ENCODE measurements around the gene UBASH3B.

UBASH3B gene

GRCh38 chr11:122784325-122784955 lies 128.9 kb downstream of the UBASH3B start:
- no peak for DNase-seq (ENCODE audit: low spot score)

DNA sequence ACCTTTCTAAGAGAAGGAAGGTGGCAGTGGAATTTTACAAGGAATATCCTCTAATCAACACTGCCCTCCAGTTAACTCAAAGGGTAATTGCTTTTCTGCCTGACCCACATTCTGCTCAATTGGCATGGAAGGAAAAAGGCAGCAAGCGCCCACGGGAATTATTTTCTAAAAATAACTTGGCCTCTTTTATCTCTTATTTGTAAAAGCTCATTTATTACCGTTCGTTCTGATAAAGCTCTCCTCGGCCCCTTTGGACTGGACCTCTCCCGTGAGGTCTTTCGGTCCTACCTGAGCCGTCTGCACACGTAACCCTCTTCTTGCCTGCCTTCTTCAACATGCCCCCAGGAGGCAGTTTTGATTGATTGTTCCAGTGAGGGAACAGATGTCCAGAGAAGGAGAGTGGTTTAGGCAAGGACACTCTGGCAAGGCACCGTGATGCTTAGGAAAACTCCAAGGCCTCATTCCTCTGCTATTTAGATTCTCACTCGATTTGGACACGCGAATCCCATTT lies 129.6 kb downstream of the UBASH3B start:
- no peak for DNase-seq (ENCODE audit: low spot score)

GRCh38 chr11:122786896-122787295 lies 131.4 kb downstream of the UBASH3B start:
- DNase-seq (ENCODE audit: low spot score): no peak

DNA sequence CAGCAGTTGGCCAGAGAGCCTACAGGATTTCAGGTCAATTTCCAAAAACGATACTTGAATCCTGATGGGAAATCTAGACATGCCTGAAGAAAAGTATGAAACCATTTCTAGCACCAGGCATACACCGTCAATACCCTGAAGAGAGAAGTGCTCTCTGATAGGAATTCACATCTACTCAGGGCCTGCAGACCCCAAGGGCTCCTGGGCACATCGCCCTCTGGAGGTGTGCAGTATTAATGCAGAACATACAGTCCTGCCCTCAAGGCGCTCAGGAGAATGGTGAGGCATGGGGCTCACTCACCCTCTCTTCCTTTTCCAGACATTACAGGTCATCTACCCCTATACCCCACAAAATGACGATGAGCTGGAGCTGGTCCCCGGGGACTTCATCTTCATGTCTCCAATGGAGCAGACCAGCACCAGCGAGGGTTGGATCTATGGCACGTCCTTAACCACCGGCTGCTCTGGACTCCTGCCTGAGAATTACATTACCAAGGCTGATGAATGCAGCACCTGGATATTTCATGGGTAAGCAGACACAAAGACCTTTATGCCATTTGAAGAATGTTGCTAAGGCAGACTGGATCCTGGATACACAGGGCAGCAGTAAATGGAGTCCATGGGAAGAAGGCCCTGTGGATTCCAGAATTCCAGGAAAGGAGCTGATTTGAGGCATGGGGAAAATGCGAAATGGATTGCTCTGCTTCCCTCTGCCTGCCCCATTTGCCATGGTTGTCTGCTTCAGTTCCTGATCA lies 133.4 kb downstream of the UBASH3B start:
- DNase-seq (ENCODE audit: low spot score): no peak

DNA sequence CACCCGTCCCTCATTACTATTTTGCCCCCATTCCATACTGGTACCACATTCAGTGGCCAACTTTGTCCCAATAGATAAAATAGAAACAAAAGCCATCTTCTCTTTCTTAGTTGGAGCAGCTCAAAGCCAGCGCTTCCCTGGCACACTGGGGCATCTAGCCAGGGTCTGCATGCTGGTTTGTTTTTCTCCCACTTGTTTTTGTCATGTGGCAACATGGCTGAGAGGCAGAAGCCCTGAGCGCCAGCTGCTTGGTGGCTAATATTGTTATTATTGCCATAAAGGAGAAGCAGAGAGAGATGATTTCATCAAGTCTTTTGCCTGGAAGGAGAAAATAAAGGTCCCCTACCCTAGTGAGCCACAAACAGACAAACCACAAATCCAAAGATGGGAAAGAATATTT lies 134.4 kb downstream of the UBASH3B start:
- DNase-seq (ENCODE audit: low spot score): no peak

- DNase-seq (ENCODE audit: low spot score): no peak
Measured at GRCh38 chr11:122791411-122791810, 135.9 kb downstream of the UBASH3B start.

- no peak for DNase-seq (ENCODE audit: low spot score)
Measured at GRCh38 chr11:122791836-122792235, 136.3 kb downstream of the UBASH3B start.

GRCh38 chr11:122793515-122793914 lies 138.0 kb downstream of the UBASH3B start:
- no peak for DNase-seq (ENCODE audit: low spot score)

DNA sequence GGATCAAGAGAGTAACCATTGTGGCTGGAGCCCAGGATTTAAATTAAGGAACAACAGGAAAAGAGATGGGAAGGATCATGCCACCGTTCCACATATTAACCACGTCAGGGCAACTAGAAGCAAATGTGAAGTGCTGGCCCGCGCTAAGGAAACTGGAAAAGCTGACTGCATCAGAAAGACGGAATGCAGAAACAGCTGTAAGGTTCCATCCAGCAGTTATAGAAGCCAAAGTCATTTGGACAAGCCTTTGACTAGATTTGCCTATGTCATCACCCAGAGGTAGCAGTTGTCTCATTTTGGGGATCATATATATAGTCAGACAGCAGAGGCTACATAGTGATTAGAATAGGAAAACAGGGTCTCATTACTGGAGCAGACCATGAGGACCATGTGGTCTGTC lies 139.8 kb downstream of the UBASH3B start:
- DNase-seq (ENCODE audit: low spot score): no peak

GRCh38 chr11:122796128-122796717 lies 140.7 kb downstream of the UBASH3B start:
- no peak for DNase-seq (ENCODE audit: low spot score)

DNA sequence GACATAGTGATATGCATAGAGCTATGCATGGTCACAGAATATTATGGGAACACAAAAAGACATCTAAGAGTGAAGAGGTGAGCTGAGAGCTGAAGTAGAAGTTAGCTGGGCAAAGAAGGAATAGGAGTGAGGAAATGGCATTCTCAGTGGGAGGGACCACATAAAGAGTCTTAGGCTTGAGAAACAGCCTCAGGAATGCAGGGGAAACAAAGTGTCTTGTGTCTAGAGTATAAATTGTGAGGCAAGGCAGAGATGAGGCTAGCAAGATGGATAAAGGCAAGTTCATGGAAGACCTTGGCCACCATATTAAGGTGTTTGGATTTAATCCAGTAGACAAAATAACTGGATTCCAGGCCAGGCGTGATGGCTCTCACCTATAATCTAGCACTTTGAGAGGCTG lies 142.1 kb downstream of the UBASH3B start:
- no peak for DNase-seq (ENCODE audit: low spot score)

- DNase-seq (ENCODE audit: low spot score): no peak
Measured at GRCh38 chr11:122799406-122800105, 144.0 kb downstream of the UBASH3B start.

DNA sequence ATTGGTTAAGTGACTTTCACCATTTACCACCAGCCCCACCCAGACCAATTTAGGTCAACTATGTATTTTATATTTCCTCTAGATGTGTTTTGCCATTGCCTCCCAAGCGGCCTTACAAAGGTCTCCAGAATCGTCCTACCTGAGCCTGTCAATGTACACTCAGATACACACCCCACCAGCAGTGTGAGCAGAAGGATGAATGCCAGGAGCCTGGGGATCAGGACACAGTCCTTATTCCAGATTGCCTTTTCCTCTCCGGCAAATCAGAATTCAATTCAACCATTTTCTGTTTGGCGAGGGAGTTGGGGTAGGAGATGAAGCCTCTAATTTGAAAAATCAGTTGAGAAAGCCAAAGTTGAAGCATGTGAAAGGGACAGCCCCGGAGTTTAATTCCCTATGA lies 147.4 kb downstream of the UBASH3B start:
- no peak for DNase-seq (ENCODE audit: low spot score)

DNA sequence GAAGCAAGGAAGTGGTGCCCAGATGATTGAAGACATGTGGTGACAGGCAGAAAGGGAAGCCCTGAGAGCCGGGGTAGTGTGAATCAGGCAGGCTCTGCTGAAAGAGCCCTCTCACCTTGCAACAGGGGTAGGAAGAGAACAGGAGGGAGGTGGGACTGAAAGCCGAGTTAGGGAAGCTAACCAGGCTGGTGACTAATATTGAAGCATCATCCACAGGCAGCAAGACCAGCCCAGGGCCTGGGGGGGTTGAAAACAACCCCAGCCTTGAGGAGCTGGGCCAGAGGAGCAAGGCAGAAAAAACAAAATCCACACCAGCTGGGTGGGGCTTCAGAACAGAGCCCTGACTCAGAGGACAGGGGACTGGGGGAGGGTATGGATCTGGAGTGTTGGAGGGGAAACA lies 147.8 kb downstream of the UBASH3B start:
- no peak for DNase-seq (ENCODE audit: low spot score)

DNA sequence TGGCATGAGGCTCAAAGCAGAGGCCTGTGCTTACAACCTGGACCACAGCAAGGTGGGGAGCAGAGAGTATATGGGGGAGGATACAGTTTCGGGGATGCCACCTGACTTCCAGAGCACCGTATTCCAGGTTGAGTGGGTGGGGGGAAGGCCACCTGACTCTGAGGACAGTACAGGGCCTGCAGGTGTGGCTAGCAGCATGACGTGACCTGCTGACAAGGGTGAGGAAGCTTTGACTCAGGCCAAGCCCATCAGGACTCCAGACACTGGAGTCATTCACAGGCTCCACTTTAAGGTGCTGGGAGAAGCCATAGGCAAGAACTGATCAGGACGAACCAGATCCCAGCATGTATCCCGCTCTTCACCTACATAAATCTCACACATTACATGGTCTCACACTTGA lies 148.2 kb downstream of the UBASH3B start:
- DNase-seq (ENCODE audit: low spot score): no peak

DNA sequence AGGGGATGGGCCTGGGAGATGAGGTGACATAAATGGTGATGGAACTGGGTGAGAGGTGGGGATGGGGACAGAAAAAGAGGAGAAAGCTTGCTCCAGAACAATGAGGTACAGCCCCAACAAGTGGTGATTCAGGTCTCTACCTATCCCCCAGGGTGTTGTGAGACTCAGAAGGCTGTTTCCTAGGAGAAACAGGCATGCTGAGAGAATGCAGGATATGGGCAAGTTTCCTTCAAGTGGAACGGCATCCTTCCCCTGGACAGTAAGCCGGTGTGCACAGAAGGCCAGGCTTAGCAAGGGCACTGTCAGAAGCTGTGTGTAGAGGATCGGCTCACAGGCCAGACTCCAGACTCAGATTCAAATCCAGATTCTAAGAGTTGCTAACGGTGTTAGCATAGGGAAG lies 148.6 kb downstream of the UBASH3B start:
- DNase-seq (ENCODE audit: low spot score): no peak

GRCh38 chr11:122804796-122805195 lies 149.3 kb downstream of the UBASH3B start:
- DNase-seq (ENCODE audit: low spot score): no peak

GRCh38 chr11:122807731-122808477 lies 152.4 kb downstream of the UBASH3B start:
- DNase-seq (ENCODE audit: low spot score): no peak

DNA sequence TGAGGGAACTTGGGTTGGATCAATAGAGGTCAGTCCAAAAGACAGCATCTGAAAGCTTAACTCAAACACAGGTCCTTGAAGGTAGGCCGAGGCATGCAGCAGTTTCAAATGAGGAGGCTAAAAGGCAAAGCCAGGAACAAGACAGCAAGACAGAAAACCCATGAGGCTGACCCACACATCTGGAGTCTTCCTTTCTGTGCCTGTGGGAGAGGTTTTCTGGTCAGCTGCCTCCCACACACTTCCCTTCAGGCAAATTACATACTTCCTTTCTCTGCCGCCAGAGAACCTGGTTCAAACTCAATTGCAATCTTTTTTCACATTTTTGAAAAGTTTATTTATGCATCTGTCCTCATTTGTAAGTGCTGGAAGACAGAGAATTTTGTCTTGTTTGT lies 153.0 kb downstream of the UBASH3B start:
- DNase-seq (ENCODE audit: low spot score): no peak

GRCh38 chr11:122809866-122810265 lies 154.3 kb downstream of the UBASH3B start:
- no peak for DNase-seq (ENCODE audit: low spot score)

GRCh38 chr11:122811721-122812120 lies 156.2 kb downstream of the UBASH3B start:
- DNase-seq (ENCODE audit: low spot score): no peak

Data from SK-N-DZ (cell line).